Activated naive CD4-positive, alpha-beta T cell treated with anti-CD3 and anti-CD28 coated beads, Interleukin-2, amount 10 ng/mL, durations not matched to agents 7 days and 5 days (primary cell): Measurements from ENCODE around the gene RIBC1.

Experiments used
- CTCF ChIA-PET: fragments of 350-600 bp; sonication (Branson Sonifier 250); formaldehyde crosslinking; loops from one replicate; lab custom pipeline; 2021; ENCODE audit warnings: antibody characterized with exemption; lab: Charles Lee
- DNase-seq: peaks from one replicate; pipeline ENCODE4 v3.0.0-alpha.2; 2020
- H3K27ac Mint-ChIP-seq: one replicate; pipeline ENCODE4 v1.8.0; 2021; ENCODE audit warnings: mild to moderate bottlenecking, moderate library complexity, mixed read lengths
- H3K27me3 Mint-ChIP-seq: one replicate; pipeline ENCODE4 v1.8.0; 2021; ENCODE audit warnings: mild to moderate bottlenecking, mixed read lengths
- H3K36me3 Mint-ChIP-seq: one replicate; pipeline ENCODE4 v1.8.0; 2021; ENCODE audit warnings: mixed read lengths
- H3K4me1 Mint-ChIP-seq: one replicate; pipeline ENCODE4 v1.8.0; 2021; ENCODE audit warnings: mixed read lengths
- H3K4me3 Mint-ChIP-seq: one replicate; pipeline ENCODE4 v1.8.0; 2021; ENCODE audit warnings: mild to moderate bottlenecking, moderate library complexity, mixed read lengths
- H3K9me3 Mint-ChIP-seq: one replicate; pipeline ENCODE4 v1.8.0; 2021; ENCODE audit warnings: mixed read lengths

RIBC1 gene

DNA sequence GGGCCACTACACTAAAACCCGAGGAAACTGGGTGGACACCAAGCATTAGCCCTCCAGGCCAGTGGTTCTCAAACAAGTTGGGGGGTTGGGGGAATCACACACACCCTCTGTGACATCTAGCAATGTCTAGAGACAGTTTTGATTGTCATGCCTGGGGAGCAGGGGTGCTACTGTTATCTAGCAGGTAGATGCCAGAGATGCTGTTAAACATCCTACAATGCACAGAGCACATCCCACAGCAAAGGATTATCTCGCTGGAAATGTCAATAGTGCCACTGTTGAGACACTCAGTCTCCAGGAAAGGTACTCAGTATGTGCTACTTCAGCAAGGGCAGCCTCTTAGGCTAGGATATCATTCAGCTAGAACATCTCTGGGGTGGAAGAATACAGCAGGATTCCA is 1.5 kb upstream of the RIBC1 start:
- CTCF ChIA-PET, result no interaction called here
- H3K36me3 Mint-ChIP-seq, result peaks cover 11% of the 10 kb centered on the region
- no peaks in the 10 kb centered on the region for H3K9me3 Mint-ChIP-seq

DNA sequence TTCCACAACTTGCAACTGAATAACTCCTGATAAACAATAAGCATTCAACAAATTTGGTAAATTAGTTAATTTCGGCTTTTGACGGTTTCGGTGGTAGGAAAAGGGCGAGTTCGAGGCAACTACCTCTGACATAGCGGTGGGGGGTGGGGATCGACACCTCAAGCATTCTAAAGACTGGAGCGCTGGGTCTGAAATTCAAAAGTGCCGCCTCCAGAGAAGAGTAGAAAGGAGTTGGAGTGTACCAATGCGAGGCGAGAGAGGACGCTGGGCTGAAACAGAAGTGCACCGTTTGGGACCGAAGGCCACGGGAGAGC is 944 bp upstream of the RIBC1 start:
- CTCF ChIA-PET, result no interaction called here
- Mint-ChIP-seq H3K36me3 (peaks cover 11% of the 10 kb centered on the region), H3K9me3 (no peaks in the 10 kb centered on the region), H3K27me3 (no peaks in the 10 kb centered on the region), H3K4me3 (peak overlapping the region; percentile 97), H3K4me1 (peaks cover 35% of the 10 kb centered on the region), H3K27ac (peak overlapping the region; percentile 98)
- no peak for DNase-seq

More for the DNA sequence above, 1.5 kb upstream of the RIBC1 start:
- Mint-ChIP-seq H3K27me3 (no peaks in the 10 kb centered on the region), H3K4me1 (peaks cover 35% of the 10 kb centered on the region), H3K4me3 (peak overlapping the region; percentile 97), H3K27ac (peak overlapping the region; percentile 98)
- DNase-seq, result no peak

DNA sequence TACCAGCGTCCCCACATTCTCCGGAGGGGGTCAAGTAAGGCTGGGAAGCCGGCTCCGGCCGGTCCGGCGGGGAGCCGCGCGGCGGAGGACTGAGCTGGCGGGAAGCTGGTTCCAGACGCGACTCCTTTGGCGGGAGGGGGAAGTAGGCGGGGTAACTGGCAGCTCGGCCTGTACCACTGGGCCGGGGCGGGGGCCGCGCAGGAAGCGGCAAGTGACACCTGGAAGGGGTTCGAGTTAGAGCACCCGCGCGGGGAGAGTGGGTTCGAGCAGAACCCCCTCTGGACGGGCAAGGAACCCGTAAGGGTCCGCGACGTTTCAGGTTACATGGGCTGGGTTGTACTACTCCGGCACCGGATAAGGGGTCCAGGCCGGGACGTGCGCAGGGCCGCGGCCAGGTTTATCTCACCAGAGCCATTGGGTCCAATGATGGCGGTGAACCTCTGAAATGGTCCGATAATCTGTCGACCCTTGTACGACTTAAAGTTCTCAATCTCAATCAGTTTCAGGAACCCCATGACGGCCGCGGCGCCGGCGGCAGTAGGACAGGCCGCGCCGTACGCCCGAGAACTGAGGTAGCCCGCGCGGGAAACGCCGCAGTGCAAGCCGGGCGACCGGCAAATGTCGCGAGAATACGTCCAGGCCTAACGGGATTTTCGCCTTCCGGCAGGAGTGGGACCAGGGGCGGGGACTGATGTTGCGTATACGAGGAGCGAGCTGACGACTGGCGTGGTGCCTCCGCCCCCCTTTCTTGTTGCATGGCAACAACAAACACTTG is 400 bp upstream of the RIBC1 start, which contains the start of gene SMC1A:
SMC1A (minus strand) TSS at position 569 of the 775 bp plus-strand sequence; CDS start at position 515, 54 bp downstream.
- Mint-ChIP-seq H3K36me3 (peaks cover 11% of the 10 kb centered on the region), H3K9me3 (no peaks in the 10 kb centered on the region), H3K4me3 (peak within 1 kb of the TSS; percentile 97), H3K27ac (peak within 1 kb of the TSS; percentile 98), H3K4me1 (peaks cover 35% of the 10 kb centered on the region), H3K27me3 (no peaks in the 10 kb centered on the region)
- CTCF ChIA-PET, result no interaction called here
- DNase-seq, result peak; percentile 97

DNA sequence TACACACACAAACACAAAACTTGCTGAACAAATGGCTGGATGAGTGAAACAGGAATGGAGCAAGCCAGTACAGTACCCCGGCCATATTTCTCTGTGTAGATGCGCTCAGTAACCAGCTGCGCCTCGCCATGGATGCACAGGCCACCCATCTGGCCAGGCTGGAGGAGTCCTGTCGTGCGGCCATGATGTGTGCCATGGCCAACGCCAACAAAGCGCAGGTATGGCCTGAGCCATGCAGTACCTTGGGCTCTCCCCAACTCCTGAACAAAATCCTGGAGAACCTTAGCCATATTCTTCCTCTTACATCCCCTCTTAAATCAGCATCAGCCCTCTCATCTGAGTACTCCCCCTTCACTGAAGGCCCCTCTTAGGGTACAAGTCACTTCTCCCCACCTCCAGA is 7.1 kb downstream of the RIBC1 start:
- no peak for DNase-seq
- no peaks in the 10 kb centered on the region for H3K9me3 Mint-ChIP-seq
- H3K4me1 Mint-ChIP-seq, result peaks cover 14% of the 10 kb centered on the region
- CTCF ChIA-PET, result no interaction called here
- no peak overlapping the region for H3K4me3 Mint-ChIP-seq
- peaks cover 17% of the 10 kb centered on the region for H3K36me3 Mint-ChIP-seq
- H3K27me3 Mint-ChIP-seq, result no peaks in the 10 kb centered on the region
- no peak overlapping the region for H3K27ac Mint-ChIP-seq

DNA sequence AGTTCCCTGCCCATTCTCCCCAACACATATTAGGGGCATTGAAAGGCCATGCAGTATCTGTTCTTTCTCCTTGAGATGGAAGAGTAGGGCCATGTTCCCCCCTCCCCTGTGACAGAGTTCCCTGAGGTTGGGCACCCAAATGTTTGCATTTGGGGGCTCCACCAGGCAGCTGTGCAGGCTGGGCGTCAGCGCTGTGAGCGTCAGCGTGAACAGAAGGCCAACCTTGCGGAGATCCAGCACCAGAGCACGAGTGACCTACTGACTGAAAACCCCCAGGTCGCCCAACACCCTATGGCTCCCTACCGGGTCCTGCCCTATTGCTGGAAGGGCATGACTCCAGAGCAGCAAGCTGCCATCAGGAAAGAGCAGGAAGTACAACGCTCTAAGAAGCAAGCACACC is 7.6 kb downstream of the RIBC1 start:
- H3K36me3 Mint-ChIP-seq, result peaks cover 17% of the 10 kb centered on the region
- H3K27ac Mint-ChIP-seq, result no peak overlapping the region
- no peak overlapping the region for H3K4me3 Mint-ChIP-seq
- no peak for DNase-seq
- CTCF ChIA-PET, result no interaction called here
- no peaks in the 10 kb centered on the region for H3K9me3 Mint-ChIP-seq
- peaks cover 19% of the 10 kb centered on the region for H3K4me1 Mint-ChIP-seq
- H3K27me3 Mint-ChIP-seq, result no peaks in the 10 kb centered on the region

DNA sequence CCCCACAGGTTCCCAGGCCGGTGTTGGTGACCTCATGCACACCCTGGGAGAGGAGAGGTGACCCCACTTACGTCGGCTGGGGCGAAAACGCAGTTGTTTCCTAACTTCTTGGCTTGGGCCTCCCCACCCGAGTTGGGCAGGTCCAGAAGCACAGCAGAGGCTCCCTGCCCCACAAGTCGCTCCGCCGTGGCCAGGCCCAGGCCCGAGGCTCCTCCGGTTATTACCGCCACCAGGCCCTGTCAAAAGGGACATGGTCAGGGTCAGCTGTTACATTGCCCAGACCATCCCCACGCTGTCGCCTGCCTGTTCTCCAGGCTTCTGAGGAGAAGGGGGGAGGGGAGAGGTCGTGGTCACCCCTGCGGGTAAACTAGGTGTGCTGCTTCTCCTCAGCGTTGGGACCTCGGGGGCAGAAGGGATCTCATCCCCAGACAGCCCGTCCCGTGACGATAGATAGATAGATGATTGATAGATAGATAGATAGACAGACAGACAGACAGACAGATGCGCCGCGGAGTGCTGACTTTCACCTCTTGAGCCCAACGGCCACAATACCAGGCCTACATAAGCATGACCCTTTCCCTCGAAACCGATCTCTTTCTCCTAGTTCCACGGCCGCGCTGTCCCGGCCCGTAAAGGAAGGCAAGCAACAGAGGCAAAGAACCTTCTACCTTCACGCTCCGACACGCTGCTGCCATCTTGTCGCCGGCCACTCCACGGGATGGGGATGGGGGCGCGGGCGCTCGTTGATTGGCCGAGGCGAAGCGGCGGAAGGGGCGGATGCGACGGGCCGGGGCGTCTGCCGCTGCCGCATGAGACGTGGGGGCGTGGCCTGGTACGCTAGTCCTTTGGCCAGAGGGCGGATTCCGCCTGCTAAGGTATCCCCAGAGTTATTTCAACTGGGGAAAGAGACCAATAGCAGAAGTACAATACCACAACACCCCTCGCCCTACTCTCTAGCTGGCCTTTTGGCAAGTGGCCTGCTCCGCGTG is 11.3 kb downstream of the RIBC1 start, which contains the start of gene HSD17B10:
HSD17B10 (minus strand) TSS at position 720 of the 989 bp plus-strand sequence; CDS start at position 695, 25 bp downstream.
- CTCF ChIA-PET, result interaction anchor here (0.9 to 5.0 kb wide), 2 partner anchors 48 to 116 kb away, joined by 3 to 41 read pairs; no protein-coding TSS in a partner anchor
- Mint-ChIP-seq H3K4me3 (peak within 1 kb of the TSS; percentile 89), H3K4me1 (peaks cover 35% of the 10 kb centered on the region), H3K36me3 (peaks cover 16% of the 10 kb centered on the region), H3K27me3 (no peaks in the 10 kb centered on the region), H3K27ac (peak within 1 kb of the TSS; percentile 80), H3K9me3 (no peaks in the 10 kb centered on the region)
- DNase-seq, result peak; percentile 91

DNA sequence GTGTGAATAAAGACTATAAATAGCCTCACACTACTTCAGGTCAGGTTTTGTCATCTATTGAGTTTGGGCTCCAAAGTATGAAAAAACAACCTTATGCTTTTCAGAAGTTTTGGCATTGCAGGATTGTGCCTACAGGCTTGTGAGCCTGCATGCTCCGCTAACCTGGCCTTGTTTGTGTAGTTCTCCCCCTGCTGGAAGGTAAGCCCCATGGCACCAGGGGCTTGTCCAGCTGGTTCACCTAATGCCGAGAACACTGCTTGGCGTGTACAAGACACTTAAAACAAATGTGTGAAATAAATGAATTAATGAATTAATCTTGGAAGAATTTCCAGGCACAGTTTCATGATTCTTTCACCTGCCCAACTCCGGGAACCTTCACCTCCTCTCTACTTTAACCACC is 13.3 kb downstream of the RIBC1 start:
- H3K4me3 Mint-ChIP-seq, result no peak overlapping the region
- H3K27me3 Mint-ChIP-seq, result peaks cover 5% of the 10 kb centered on the region

DNA sequence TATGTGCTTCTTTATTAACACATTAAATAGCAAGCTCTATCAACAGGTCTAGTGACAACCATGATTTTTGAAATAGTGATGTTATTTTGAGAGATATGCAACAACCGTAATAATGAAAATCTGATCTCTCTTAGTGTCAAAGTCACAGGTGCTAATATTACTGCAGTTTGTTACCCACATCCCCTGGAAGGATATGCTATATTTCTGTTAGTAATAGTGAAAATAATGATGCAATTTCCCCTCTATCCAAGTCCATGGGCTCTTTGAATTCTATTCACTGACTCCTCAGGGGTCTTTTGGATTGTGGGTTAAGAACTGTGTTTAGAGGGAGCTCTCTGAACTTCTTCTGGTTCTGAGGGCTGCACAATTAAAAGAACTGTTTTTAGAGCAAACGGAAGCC is 14.5 kb downstream of the RIBC1 start:
- CTCF ChIA-PET, result interaction anchor here (0.8 to 5.0 kb wide), 4 partner anchors 25 to 124 kb away, joined by 3 to 41 read pairs (median 7); no protein-coding TSS in a partner anchor

More for the DNA sequence above, 13.3 kb downstream of the RIBC1 start:
- H3K36me3 Mint-ChIP-seq, result peaks cover 6% of the 10 kb centered on the region
- peak; percentile 68 for DNase-seq
- CTCF ChIA-PET, result interaction anchor here (0.6 to 5.0 kb wide), 6 partner anchors 10 to 123 kb away, joined by 3 to 41 read pairs (median 6); no protein-coding TSS in a partner anchor
- H3K9me3 Mint-ChIP-seq, result no peaks in the 10 kb centered on the region
- peaks cover 44% of the 10 kb centered on the region for H3K4me1 Mint-ChIP-seq
- no peak overlapping the region for H3K27ac Mint-ChIP-seq

DNA sequence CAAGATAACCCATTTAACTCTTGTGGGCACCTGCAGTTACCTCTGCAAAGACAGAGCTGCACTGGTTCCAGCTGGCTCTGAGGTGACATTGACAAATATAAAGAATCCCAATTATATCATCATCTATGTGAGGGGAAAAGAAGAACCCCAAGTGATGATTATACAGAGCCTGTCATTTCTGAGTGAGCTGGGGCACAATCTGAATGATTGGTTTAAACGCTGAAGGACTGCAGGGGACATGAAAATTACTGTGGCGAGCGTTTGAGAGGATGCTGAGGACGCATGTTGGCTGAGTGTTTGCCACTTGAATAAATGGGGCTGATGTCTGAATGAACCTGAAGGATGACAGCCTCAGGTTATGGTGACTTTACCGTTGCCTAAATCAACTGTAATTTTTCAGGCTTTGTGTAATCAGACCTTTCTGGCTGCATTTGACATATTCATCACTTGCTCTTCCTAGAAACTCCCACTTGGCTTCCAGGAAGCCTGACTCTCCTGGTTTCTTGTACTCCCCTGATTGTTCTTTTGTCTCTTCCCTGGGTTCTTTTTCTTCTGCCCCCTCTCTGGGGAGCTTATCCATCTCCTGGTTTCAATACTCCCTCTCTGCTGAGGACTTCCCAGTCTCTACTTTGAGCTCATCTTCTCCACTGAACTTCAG is 15.6 kb downstream of the RIBC1 start:
- H3K27me3 Mint-ChIP-seq, result peaks cover 5% of the 10 kb centered on the region
- no peaks in the 10 kb centered on the region for H3K9me3 Mint-ChIP-seq
- CTCF ChIA-PET, result interaction anchor here (1.2 to 5.0 kb wide), 3 partner anchors 9 to 125 kb away, joined by 3 to 41 read pairs (median 11); no protein-coding TSS in a partner anchor
- no peak overlapping the region for H3K27ac Mint-ChIP-seq
- H3K36me3 Mint-ChIP-seq, result peaks cover 1% of the 10 kb centered on the region
- H3K4me3 Mint-ChIP-seq, result no peak overlapping the region
- DNase-seq, result no peak
- peaks cover 50% of the 10 kb centered on the region for H3K4me1 Mint-ChIP-seq

More for the DNA sequence above, 14.5 kb downstream of the RIBC1 start:
- peaks cover 53% of the 10 kb centered on the region for H3K4me1 Mint-ChIP-seq
- DNase-seq, result no peak
- no peak overlapping the region for H3K4me3 Mint-ChIP-seq
- H3K9me3 Mint-ChIP-seq, result no peaks in the 10 kb centered on the region
- peaks cover 5% of the 10 kb centered on the region for H3K27me3 Mint-ChIP-seq
- peaks cover 1% of the 10 kb centered on the region for H3K36me3 Mint-ChIP-seq
- H3K27ac Mint-ChIP-seq, result no peak overlapping the region

DNA sequence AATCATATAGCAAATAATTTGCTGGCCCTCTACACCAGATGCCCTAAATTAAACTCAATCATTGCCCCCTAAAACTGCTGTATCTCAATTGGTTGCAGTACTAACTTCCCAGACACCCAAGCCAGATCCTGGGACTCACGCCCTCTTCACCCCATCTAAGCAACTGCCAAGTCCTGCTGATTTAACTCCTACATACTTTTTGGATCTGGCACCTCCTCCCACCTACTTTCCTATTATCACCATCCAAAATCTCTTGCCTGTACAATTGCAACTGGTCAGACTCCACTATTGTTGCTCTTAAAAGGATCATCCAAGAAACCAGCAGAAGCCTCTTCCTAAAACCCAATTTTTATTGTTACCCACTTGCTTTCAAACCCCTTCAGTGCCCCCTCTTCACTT is 16.2 kb downstream of the RIBC1 start:
- no peak for DNase-seq
- H3K4me3 Mint-ChIP-seq, result no peak overlapping the region
- no peak overlapping the region for H3K27ac Mint-ChIP-seq
- CTCF ChIA-PET, result interaction anchor here (1.2 to 5.0 kb wide), 3 partner anchors 8 to 126 kb away, joined by 3 to 41 read pairs (median 11); no protein-coding TSS in a partner anchor
- no peaks in the 10 kb centered on the region for H3K9me3 Mint-ChIP-seq
- H3K27me3 Mint-ChIP-seq, result peaks cover 5% of the 10 kb centered on the region
- H3K36me3 Mint-ChIP-seq, result peaks cover 1% of the 10 kb centered on the region
- peaks cover 48% of the 10 kb centered on the region for H3K4me1 Mint-ChIP-seq

DNA sequence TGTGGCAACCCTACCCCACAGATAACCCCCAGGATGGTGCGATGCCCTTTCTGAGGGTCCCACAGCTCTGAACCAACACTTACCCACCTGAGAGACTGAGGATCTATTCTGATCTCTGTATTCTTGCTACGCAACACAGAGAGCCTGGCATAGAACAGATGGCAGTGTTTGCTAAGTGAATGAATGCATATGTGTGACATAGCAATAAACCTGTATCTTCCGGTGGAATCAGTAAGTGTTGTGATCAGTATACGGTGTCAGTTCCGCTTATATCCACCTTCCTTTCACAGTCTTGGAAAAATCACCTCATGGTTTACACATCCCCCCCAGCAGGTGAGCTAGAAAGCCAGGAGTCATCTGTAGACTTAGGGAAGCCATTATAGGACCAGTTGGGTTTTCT is 17.4 kb downstream of the RIBC1 start:
- no peaks in the 10 kb centered on the region for H3K9me3 Mint-ChIP-seq
- no peak for DNase-seq
- peaks cover 37% of the 10 kb centered on the region for H3K4me1 Mint-ChIP-seq
- peaks cover 5% of the 10 kb centered on the region for H3K27me3 Mint-ChIP-seq
- H3K4me3 Mint-ChIP-seq, result no peak overlapping the region
- CTCF ChIA-PET, result interaction anchor here (1.0 kb wide), 1 partner anchor 42 kb away, joined by 3 read pairs; no protein-coding TSS in a partner anchor
- H3K27ac Mint-ChIP-seq, result no peak overlapping the region
- no peaks in the 10 kb centered on the region for H3K36me3 Mint-ChIP-seq

DNA sequence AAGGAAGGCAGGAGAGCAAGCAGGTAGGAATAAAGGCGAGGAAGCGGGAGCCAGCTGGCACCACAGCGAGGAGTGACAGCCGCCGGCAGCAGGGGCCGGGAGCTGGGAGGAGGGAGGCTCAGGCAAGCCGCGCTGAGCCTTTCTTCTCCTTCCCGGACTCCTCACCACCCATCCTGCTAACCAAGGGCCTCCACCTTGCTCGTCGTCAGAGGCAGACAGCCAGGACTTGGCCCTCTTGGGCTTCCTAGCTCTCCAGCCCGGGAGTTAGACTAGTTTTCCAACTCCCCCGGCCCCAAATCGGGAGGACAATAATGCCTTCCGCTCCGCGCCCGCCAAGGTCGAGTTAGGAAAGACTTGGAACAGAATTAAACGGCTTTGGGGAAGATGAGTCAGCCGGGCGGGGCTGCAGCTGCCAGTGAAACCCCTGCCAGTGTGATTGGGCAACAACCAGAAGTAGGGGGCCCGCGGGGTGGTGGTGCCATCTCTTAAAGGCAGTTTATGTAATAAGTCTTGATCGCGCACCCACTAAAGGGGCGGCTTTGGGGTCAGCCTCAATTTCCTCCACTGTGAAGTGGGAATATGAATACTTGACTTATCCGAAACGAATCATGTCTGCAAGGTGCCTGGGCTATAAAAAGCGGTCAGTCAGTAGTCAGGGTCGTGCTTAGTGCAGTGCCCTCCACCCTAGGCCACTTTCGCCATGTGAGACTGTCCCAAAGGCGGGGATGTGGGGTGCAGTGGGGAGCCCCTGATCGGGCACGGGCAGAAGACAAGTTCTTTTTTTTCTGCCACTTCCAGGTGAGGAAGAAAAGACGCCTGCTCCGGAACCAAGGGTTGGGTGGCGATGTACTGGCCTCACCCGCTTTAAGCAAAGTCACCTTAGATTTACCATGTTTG is 18.2 kb downstream of the RIBC1 start:
- H3K4me1 Mint-ChIP-seq, result peaks cover 33% of the 10 kb centered on the region
- no peaks in the 10 kb centered on the region for H3K9me3 Mint-ChIP-seq
- peak overlapping the region; percentile 71 for H3K4me3 Mint-ChIP-seq
- H3K27ac Mint-ChIP-seq, result peak overlapping the region; percentile 52
- H3K36me3 Mint-ChIP-seq, result no peaks in the 10 kb centered on the region
- H3K27me3 Mint-ChIP-seq, result peaks cover 5% of the 10 kb centered on the region
- peak; percentile 36 for DNase-seq
- CTCF ChIA-PET, result interaction anchor here (1.0 to 1.1 kb wide), 2 partner anchors 41 to 124 kb away, joined by 3 to 4 read pairs; no protein-coding TSS in a partner anchor
